B cell (primary cell): ENCODE data around the gene MIDN.

Experiments
- CTCF ChIP-seq: fragments of 200-600 bp; IDR thresholded peaks from one replicate; pipeline ENCODE4 v1.8.0; 2022; ENCODE audit warnings: antibody characterized with exemption, mild to moderate bottlenecking
- EZH2 ChIP-seq: IDR thresholded peaks from 2 replicates; pipeline ENCODE4 v1.6.1; 2012; ENCODE audit warnings: borderline replicate concordance, low read depth, mild to moderate bottlenecking, moderate library complexity, low read length; ENCODE audit not compliant: insufficient read depth, poor library complexity, severe bottlenecking

- TF ChIP-seq CTCF (no peak), EZH2 (no peak)
These were observed 34.3 kb downstream of the MIDN start for GRCh38 chr19:1282588-1283206.
